Activated naive CD4-positive, alpha-beta T cell treated with anti-CD3 and anti-CD28 coated beads, Interleukin-2, amount 10 ng/mL, durations not matched to agents 7 days and 5 days (primary cell): Measurements from ENCODE around the gene ITPR2.

ENCODE experiments used
- CTCF ChIA-PET: fragments of 350-600 bp; sonication (Branson Sonifier 250); formaldehyde crosslinking; loops from one replicate; lab custom pipeline; 2021; ENCODE audit warnings: antibody characterized with exemption; lab: Charles Lee
- DNase-seq: peaks from one replicate; pipeline ENCODE4 v3.0.0-alpha.2; 2020
- H3K27ac Mint-ChIP-seq: one replicate; pipeline ENCODE4 v1.8.0; 2021; ENCODE audit warnings: mild to moderate bottlenecking, moderate library complexity, mixed read lengths
- H3K27me3 Mint-ChIP-seq: one replicate; pipeline ENCODE4 v1.8.0; 2021; ENCODE audit warnings: mild to moderate bottlenecking, mixed read lengths
- H3K36me3 Mint-ChIP-seq: one replicate; pipeline ENCODE4 v1.8.0; 2021; ENCODE audit warnings: mixed read lengths
- H3K4me1 Mint-ChIP-seq: one replicate; pipeline ENCODE4 v1.8.0; 2021; ENCODE audit warnings: mixed read lengths
- H3K4me3 Mint-ChIP-seq: one replicate; pipeline ENCODE4 v1.8.0; 2021; ENCODE audit warnings: mild to moderate bottlenecking, moderate library complexity, mixed read lengths
- H3K9me3 Mint-ChIP-seq: one replicate; pipeline ENCODE4 v1.8.0; 2021; ENCODE audit warnings: mixed read lengths

The ITPR2 gene

DNA sequence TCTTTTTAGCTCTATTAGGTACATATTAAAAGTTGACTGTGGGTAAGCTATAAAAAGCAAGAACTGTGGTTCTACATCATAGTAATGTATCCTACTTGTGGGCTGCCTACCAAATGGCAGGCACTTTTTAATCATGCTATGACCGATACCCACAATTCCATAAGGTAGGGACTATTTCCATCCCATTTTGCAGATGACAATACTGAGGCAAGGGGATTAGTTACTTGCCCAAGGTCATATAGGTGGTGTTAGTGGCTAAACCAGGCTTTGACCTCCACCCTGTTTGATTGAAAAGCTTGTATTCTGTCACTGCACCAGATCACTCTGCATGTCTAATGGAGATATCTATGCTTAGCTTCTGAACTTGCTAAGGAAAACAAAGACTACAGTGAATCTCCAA is 485.7 kb downstream of the ITPR2 start:
- CTCF ChIA-PET, result interaction anchor here (1.7 kb wide), 1 partner anchor 21 kb away, joined by 4 read pairs; no protein-coding TSS in a partner anchor
- H3K27ac Mint-ChIP-seq, result no peak overlapping the region
- H3K9me3 Mint-ChIP-seq, result no peaks in the 10 kb centered on the region
- no peak overlapping the region for H3K4me3 Mint-ChIP-seq
- H3K4me1 Mint-ChIP-seq, result peaks cover 10% of the 10 kb centered on the region
- H3K36me3 Mint-ChIP-seq, result no peaks in the 10 kb centered on the region
- no peaks in the 10 kb centered on the region for H3K27me3 Mint-ChIP-seq
- no peak for DNase-seq

DNA sequence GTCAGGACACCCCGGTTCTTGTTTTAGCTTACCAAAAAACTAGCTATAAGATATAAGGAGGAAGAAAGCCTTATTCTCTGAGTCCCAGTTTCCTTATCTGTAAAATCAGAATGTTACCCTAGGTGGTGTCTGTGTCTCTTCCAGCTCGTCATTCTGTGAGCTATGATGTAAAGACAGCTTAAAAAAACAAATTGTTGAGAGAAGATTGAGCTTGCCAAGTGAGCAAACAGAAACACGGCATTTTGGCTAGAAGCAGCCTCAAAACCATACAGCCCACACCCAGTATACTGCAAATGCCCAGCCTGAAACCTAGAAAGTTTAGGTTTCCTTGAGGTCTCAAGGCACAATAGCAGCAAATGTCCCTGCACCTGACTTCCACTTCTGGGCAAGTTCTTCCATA is 486.3 kb downstream of the ITPR2 start:
- DNase-seq, result no peak
- H3K4me3 Mint-ChIP-seq, result no peak overlapping the region
- CTCF ChIA-PET, result interaction anchor here (1.7 kb wide), 1 partner anchor 20 kb away, joined by 4 read pairs; no protein-coding TSS in a partner anchor

DNA sequence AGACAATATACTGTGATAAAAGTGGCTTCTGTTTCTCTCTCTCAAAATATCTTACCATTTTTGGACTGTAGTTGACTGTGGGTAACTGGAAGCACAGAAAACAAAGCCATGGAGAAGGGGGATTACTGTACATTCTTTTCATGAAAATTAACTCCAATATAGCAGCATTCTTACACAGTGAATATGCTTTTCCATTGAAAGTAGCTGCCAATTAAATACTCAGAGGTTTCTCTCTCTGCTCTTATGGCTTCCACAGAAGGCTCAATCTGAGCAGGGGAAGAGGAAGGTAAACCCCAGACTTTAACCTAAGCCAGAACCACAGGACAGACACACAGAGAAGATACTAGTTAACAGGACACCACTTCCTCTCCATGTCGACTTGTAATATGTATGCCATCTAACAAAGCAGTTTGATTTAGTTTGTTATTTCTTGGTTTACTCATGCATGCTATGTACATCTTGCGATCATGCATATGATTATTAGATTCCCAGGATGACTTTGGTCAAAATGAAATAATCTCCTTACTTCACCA is 487.5 kb downstream of the ITPR2 start:
- CTCF ChIA-PET, result no interaction called here
- H3K9me3 Mint-ChIP-seq, result no peaks in the 10 kb centered on the region
- H3K27ac Mint-ChIP-seq, result no peak overlapping the region

More for the DNA sequence above, 486.3 kb downstream of the ITPR2 start:
- Mint-ChIP-seq H3K27ac (no peak overlapping the region), H3K9me3 (no peaks in the 10 kb centered on the region), H3K4me1 (peaks cover 10% of the 10 kb centered on the region), H3K36me3 (no peaks in the 10 kb centered on the region), H3K27me3 (no peaks in the 10 kb centered on the region)

DNA sequence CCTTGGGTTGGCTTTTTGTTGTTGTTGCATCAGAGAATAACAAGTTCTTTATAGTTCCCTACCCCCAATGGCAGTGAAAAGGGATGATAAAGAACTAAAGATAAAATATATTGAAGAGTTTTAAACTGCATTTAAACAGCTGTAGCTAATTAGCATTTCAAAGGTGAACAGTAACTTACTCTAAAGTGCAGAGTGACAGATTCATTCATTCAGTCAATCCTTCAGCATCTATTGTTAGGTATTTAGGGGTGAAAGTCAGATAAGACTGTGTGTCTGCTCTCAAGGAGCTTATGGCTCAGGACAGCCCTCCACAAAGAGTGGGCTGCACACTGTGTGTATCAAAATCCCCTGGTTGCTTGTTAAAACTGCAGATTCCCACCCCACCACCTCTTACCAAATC is 491.5 kb downstream of the ITPR2 start:
- Mint-ChIP-seq H3K27ac (no peak overlapping the region), H3K4me1 (peaks cover 13% of the 10 kb centered on the region), H3K36me3 (peaks cover 8% of the 10 kb centered on the region), H3K9me3 (no peaks in the 10 kb centered on the region), H3K27me3 (no peaks in the 10 kb centered on the region), H3K4me3 (no peak overlapping the region)
- no peak for DNase-seq
- CTCF ChIA-PET, result no interaction called here

More for the DNA sequence above, 487.5 kb downstream of the ITPR2 start:
- DNase-seq, result no peak
- H3K27me3 Mint-ChIP-seq, result no peaks in the 10 kb centered on the region
- no peak overlapping the region for H3K4me3 Mint-ChIP-seq
- no peaks in the 10 kb centered on the region for H3K36me3 Mint-ChIP-seq
- peaks cover 14% of the 10 kb centered on the region for H3K4me1 Mint-ChIP-seq

DNA sequence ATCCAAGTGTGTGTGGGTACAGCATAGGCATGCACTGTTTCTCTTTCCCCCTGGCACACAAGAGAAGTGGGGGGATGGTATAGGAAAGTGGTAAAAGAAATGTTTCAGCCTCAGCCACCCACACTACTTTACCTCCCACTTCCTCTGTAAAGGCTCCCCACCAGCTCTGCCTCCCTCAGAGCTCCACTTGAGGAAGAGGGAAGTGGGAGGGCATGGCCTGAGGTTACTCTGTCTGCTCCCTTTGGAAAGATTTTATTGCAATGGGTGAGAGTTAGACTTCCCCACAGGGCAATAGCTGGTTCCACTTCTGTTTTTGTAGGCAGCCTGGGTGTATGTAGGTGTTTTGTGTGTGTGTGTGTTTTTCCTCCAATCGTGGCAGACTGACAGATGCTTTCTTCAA is 492.3 kb downstream of the ITPR2 start:
- peaks cover 8% of the 10 kb centered on the region for H3K36me3 Mint-ChIP-seq
- peaks cover 10% of the 10 kb centered on the region for H3K4me1 Mint-ChIP-seq
- no peak overlapping the region for H3K27ac Mint-ChIP-seq
- CTCF ChIA-PET, result no interaction called here
- H3K4me3 Mint-ChIP-seq, result no peak overlapping the region
- no peaks in the 10 kb centered on the region for H3K9me3 Mint-ChIP-seq
- H3K27me3 Mint-ChIP-seq, result no peaks in the 10 kb centered on the region
- DNase-seq, result no peak

DNA sequence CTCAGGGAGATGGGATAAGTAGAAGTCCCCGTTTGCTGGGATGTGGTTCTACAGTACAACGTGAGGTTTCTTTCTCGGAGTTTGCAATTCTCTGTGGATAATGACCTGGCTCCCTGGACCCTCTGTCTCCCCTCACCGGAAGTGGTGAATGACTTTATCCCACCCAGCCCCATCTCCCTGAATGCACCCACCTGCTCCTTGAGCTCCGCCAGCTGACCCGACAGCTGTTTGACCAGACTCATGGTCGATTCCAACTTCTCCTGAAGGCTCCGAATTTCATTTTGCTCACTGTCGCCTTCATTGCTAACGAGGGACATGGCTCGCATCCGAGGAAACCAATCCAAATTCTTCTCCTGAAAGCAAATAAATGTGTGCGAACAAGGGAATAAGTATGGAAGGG is 493.0 kb downstream of the ITPR2 start:
- H3K4me3 Mint-ChIP-seq, result no peak overlapping the region
- H3K36me3 Mint-ChIP-seq, result peaks cover 9% of the 10 kb centered on the region
- no peak overlapping the region for H3K27ac Mint-ChIP-seq

DNA sequence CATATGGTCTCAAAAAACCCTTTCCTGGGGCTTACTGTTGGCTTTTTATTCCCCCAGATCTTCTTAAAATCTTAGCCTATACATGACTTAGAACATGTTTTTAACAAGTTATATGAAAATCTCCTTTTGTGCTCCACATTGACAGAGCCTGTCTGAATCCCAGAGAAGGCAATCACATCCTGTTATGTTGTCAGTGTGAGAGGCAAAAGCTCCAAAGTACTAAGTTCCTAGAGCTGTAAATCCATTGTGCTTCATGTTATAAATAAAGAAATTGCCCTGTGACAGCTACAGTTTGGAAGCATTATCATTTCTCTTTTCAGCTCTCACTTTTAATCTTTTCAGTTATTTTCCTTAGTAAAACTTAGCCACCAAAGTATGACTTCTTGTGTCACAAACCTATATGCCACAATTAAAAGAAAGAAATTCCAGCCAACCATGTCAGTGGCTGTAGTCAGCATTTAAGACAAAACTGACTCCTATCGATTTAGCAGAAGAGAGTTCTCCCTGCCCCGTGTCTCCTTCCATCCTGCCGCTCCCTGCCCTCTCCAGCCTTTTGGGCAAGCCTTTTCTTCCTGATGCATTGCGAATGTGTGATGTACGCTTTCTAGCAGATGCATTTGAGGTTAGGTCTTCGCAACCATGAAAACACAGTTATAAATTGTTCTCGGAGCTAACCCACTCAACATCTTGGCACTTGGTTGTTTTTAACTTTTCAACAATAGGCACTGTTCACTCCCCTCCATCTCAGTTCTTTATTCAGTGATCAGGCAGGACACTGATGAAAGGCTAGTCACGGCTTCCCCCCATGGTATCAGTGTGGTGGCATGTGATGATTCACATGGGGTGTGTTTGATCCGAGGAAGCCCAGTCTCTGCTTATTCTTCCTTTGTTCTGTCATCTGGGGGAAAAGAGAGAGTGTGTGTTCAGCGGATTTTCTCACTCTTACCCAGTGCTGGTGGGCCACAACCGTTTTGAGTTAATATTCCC is 494.1 kb downstream of the ITPR2 start:
- CTCF ChIA-PET, result no interaction called here
- Mint-ChIP-seq H3K36me3 (peaks cover 9% of the 10 kb centered on the region), H3K4me3 (no peak overlapping the region), H3K27ac (no peak overlapping the region), H3K4me1 (peaks cover 6% of the 10 kb centered on the region), H3K9me3 (peaks cover 3% of the 10 kb centered on the region), H3K27me3 (no peaks in the 10 kb centered on the region)
- DNase-seq, result no peak

More for the DNA sequence above, 493.0 kb downstream of the ITPR2 start:
- DNase-seq, result no peak
- Mint-ChIP-seq H3K4me1 (peaks cover 6% of the 10 kb centered on the region), H3K27me3 (no peaks in the 10 kb centered on the region), H3K9me3 (no peaks in the 10 kb centered on the region)
- CTCF ChIA-PET, result no interaction called here

DNA sequence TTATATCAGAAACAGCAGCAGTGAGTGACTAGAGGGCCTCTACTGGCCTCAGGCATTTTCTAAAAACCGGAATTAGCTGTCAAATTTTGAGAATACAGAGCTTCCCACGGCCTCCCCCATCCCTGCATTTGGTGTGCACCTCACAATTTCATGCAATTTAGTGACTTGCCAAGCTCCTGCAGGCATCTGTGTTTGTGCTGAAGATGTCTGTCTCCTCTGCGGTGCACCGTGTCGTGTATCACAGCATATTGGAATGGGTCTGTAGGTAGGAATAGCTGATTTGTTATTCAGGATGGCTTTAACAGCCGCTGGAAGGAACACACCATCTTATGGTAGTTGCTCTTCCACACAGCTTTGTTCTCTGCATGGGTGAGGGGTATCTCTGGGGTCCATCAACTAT is 497.3 kb downstream of the ITPR2 start:
- peaks cover 9% of the 10 kb centered on the region for H3K36me3 Mint-ChIP-seq

DNA sequence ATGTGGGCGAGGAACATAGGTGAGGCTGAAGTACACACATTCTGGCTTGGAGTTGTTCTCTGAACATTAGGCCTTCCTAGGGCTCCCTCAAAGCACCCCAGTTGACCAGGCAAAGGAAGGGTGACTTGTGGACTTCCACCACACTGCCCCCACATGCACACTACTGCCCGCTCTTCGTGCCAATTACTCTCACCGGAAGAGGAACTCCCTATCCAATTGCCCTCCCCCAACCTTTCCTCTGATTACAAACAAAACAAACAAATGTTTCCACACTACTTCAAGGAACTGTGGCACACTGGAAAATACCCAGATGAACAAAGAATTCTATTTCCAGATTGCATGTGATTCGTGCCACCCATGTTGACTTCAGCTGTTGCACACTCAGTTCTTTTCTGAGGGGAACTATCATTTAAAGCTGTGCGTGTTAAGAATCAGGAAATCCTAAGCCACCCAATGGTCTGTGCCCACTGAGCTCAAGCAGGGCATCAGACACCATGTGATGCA is 498.3 kb downstream of the ITPR2 start:
- H3K4me3 Mint-ChIP-seq, result no peak overlapping the region
- no peak for DNase-seq
- H3K9me3 Mint-ChIP-seq, result peaks cover 9% of the 10 kb centered on the region
- peaks cover 6% of the 10 kb centered on the region for H3K36me3 Mint-ChIP-seq
- CTCF ChIA-PET, result no interaction called here
- H3K27me3 Mint-ChIP-seq, result no peaks in the 10 kb centered on the region
- H3K27ac Mint-ChIP-seq, result no peak overlapping the region
- H3K4me1 Mint-ChIP-seq, result no peaks in the 10 kb centered on the region

More for the DNA sequence above, 497.3 kb downstream of the ITPR2 start:
- Mint-ChIP-seq H3K27ac (no peak overlapping the region), H3K9me3 (peaks cover 9% of the 10 kb centered on the region), H3K27me3 (no peaks in the 10 kb centered on the region), H3K4me1 (peaks cover 3% of the 10 kb centered on the region), H3K4me3 (no peak overlapping the region)
- DNase-seq, result no peak
- CTCF ChIA-PET, result no interaction called here

DNA sequence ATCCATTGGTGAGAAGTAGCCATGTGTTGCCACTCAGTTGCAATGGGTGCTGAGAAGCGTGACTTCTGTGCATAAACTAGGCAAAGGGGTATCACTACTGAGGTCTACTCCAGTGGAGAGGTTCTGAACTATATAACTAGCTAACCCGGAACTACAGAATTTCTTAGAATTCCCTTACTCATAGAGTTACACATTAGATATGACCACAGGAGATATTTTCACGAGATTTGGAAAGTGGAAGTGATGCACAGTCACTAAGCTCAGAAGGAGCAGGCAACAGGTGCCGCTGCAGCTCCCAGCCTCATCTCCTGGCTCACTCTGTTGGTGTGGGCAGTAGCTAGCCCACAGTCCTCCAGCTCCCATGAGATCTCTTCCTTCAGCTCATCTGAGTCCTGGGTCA is 501.0 kb downstream of the ITPR2 start:
- CTCF ChIA-PET, result no interaction called here
- Mint-ChIP-seq H3K9me3 (peaks cover 9% of the 10 kb centered on the region), H3K36me3 (peaks cover 2% of the 10 kb centered on the region), H3K4me3 (no peak overlapping the region), H3K4me1 (no peaks in the 10 kb centered on the region), H3K27me3 (peaks cover 6% of the 10 kb centered on the region), H3K27ac (no peak overlapping the region)
- DNase-seq, result no peak

DNA sequence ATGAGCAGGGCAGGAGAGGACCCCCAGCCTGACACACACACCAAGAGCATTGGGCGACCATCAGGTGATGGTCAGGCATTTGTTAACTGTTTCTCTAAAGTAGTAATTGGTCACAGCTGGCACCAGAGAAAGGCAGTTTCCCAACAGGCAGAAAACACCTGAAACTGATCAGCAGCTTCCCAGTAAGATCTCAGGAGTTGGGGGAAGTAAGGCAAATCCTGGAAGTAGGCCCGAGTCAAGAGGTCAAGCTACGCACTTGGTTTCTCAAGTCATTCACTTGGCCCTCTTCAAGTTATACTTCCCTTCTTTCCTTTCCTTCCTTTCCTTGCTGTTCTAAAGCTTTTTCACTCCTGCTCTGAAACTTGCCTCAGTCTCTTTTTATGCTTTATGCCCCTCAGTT is 501.9 kb downstream of the ITPR2 start:
- Mint-ChIP-seq H3K9me3 (peaks cover 9% of the 10 kb centered on the region), H3K4me1 (no peaks in the 10 kb centered on the region), H3K27me3 (peaks cover 6% of the 10 kb centered on the region), H3K27ac (no peak overlapping the region), H3K4me3 (no peak overlapping the region), H3K36me3 (peaks cover 2% of the 10 kb centered on the region)
- no peak for DNase-seq
- CTCF ChIA-PET, result no interaction called here

DNA sequence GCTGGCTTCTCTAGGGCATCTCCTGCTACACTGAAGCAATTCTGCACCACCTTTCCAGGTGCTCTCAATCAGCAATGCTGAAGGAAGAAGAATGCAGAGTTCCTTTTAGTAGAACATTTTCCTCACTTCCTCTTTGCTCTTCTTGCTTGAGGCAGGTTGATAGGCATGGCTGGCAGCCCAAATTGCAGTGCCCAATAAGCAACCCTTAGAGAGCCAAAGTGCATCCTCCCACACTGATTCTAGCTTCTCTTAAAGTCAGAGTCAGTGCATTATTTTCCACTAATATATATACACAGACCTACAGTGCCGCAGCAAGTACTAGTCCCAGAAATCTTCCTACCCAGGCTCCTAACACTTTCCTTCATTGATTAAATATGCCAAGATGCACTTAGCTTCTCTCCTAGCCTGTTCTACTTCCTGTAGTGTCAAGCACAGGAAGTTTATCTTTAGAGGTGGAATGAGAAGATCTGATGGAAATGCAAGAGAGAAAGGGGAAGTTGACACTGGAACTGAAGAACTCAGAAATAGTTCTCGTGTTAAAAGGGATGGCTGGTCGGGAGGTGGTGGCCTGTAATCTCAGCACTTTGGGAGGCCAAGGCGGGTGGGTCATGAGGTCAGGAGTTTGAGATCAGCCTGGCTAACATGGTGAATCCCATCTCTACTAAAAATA is 504.9 kb downstream of the ITPR2 start:
- no peaks in the 10 kb centered on the region for H3K4me1 Mint-ChIP-seq
- H3K4me3 Mint-ChIP-seq, result no peak overlapping the region
- H3K27me3 Mint-ChIP-seq, result peaks cover 6% of the 10 kb centered on the region
- H3K36me3 Mint-ChIP-seq, result no peaks in the 10 kb centered on the region
- no peak overlapping the region for H3K27ac Mint-ChIP-seq
- H3K9me3 Mint-ChIP-seq, result peaks cover 6% of the 10 kb centered on the region
- DNase-seq, result no peak
- CTCF ChIA-PET, result no interaction called here

DNA sequence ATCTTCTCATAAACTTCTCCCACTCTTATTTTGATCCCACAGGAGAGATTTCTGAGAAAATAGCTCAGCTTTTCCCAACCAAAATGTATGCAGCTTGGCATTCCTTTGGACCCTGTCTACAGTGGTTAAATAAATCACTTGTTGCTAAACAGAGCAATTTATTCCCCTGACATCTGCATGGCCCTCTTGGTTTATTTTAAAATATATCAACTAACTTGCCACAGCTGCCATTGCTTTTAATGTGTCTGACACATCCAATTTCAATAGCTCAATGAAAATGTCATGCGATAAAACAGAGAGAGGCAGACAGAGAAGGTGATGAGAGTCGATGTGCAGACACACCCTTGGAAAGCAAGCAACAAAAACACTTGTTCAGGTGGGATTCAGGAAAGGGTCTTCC is 509.3 kb downstream of the ITPR2 start:
- CTCF ChIA-PET, result no interaction called here
- Mint-ChIP-seq H3K27me3 (peaks cover 6% of the 10 kb centered on the region), H3K36me3 (no peaks in the 10 kb centered on the region), H3K9me3 (peaks cover 3% of the 10 kb centered on the region), H3K4me3 (no peak overlapping the region), H3K27ac (no peak overlapping the region), H3K4me1 (no peaks in the 10 kb centered on the region)
- no peak for DNase-seq

DNA sequence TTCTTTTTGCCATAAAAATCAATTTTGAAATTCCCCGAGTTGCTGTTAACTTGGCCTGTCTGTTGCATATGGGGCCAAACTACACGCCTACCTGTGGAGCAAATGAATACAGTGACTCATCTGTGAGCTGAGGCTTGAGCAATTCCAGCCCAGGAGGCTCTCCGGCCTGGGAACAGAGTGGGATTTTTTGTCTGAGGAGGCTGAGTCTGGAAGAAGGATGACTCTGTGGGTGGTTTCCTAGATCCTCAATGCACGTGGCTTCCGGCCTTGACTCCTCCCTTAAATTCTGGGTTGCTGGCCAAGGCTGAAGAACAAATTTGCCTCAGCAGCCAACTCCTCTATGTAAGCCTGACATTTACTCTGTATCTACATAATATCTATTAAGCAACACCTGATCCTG is 513.5 kb downstream of the ITPR2 start:
- no peaks in the 10 kb centered on the region for H3K4me1 Mint-ChIP-seq
- peaks cover 13% of the 10 kb centered on the region for H3K9me3 Mint-ChIP-seq
- H3K27ac Mint-ChIP-seq, result no peak overlapping the region
- H3K36me3 Mint-ChIP-seq, result no peaks in the 10 kb centered on the region
- no peaks in the 10 kb centered on the region for H3K27me3 Mint-ChIP-seq
- no peak overlapping the region for H3K4me3 Mint-ChIP-seq
- CTCF ChIA-PET, result interaction anchor here (0.7 to 1.1 kb wide), 2 partner anchors 10 to 1836 kb away, joined by 3 read pairs; no protein-coding TSS in a partner anchor
- DNase-seq, result no peak
